ENCODE measurements around the gene PCSK1.

The PCSK1 gene

DNA sequence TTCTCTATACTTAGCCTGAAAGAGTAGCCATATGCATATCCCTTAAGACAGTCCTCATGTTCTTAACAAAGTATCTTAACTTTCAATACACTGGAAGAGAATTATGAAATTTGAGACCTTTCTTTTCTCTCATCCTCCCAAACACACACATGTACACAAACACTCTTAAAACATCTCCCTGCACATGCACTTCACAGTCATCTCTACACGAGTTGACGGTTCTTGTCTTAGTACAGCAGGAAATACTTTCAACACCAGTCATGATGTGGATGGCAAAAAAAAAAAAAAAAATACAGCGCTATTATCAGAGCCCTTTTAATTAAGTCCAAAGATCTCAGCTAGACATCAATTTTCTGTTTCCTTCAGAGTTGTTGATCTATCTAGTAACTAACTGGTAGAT is 43.6 kb upstream of the PCSK1 start:
- TF ChIP-seq SIN3A (IDR thresholded peaks at IDR 0.05; ENCODE audit: borderline replicate concordance, insufficient read depth, low read length) (no peak), TAF1 (IDR thresholded peaks at IDR 0.05; ENCODE audit: borderline replicate concordance, insufficient read depth, low read length) (no peak), POLR2AphosphoS5 (IDR thresholded peaks at IDR 0.05; ENCODE audit: low read depth, low read length) (no peak)
- TF ChIP-seq, protein P1, sequence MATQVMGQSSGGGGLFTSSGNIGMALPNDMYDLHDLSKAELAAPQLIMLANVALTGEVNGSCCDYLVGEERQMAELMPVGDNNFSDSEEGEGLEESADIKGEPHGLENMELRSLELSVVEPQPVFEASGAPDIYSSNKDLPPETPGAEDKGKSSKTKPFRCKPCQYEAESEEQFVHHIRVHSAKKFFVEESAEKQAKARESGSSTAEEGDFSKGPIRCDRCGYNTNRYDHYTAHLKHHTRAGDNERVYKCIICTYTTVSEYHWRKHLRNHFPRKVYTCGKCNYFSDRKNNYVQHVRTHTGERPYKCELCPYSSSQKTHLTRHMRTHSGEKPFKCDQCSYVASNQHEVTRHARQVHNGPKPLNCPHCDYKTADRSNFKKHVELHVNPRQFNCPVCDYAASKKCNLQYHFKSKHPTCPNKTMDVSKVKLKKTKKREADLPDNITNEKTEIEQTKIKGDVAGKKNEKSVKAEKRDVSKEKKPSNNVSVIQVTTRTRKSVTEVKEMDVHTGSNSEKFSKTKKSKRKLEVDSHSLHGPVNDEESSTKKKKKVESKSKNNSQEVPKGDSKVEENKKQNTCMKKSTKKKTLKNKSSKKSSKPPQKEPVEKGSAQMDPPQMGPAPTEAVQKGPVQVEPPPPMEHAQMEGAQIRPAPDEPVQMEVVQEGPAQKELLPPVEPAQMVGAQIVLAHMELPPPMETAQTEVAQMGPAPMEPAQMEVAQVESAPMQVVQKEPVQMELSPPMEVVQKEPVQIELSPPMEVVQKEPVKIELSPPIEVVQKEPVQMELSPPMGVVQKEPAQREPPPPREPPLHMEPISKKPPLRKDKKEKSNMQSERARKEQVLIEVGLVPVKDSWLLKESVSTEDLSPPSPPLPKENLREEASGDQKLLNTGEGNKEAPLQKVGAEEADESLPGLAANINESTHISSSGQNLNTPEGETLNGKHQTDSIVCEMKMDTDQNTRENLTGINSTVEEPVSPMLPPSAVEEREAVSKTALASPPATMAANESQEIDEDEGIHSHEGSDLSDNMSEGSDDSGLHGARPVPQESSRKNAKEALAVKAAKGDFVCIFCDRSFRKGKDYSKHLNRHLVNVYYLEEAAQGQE (IDR thresholded peaks at IDR 0.05; ENCODE audit: insufficient read depth in 1 of 2, low read depth in 2 of 2, low read length in 2 of 2), result no peak

DNA sequence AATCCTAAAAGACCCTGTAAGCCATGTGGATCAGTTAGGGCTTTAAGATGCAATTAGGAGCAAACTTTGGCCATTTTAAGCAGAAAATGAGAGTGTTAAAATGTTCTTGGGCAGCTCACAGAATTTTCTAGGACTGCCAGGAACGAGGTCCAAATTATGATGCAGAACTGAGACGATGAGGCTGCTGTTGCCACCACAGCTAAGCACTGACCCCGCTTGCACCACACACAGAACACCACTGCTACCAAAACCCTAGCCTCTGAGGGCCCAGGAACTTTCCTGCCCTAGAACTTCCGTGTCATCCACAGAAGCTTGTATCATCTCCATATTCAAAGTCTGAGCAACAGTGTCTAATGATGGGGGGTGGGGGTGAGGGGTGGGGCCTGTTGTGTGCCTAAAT is 41.0 kb upstream of the PCSK1 start:
- TF ChIP-seq POLR2AphosphoS5 (IDR thresholded peaks at IDR 0.05; ENCODE audit: low read depth, low read length), result no peak
- no peak for TF ChIP-seq TAF1 (IDR thresholded peaks at IDR 0.05; ENCODE audit: borderline replicate concordance, insufficient read depth, low read length)
- TF ChIP-seq, protein P1 (IDR thresholded peaks at IDR 0.05; ENCODE audit: insufficient read depth in 1 of 2, low read depth in 2 of 2, low read length in 2 of 2), result no peak
- no peak for TF ChIP-seq FOXP2 (optimal IDR thresholded peaks at IDR 0.05; ENCODE audit: borderline replicate concordance, extremely low read depth, extremely low read length, insufficient read depth)
- TF ChIP-seq SIN3A (IDR thresholded peaks at IDR 0.05; ENCODE audit: borderline replicate concordance, insufficient read depth, low read length), result no peak

DNA sequence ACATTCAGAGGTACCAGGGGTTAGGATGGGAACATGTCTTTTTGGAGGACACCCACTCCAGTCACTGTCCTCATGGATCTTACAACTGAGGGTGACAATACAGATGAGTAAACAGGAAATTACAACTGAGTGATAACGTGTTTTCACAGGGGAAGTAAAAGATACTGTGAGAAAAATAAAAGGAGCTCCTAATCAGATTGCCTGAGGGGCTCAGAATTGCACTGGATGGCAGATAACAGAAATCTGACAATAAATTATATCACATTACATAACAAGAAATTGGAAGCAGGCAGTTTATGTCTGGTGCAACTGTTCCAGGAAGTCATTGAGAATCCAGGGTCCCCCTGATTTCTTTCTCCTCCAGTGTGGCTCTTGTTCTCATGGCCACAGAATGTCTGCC is 40.1 kb upstream of the PCSK1 start:
- TF ChIP-seq FOXP2 (optimal IDR thresholded peaks at IDR 0.05; ENCODE audit: borderline replicate concordance, extremely low read depth, extremely low read length, insufficient read depth) (no peak), TAF1 (IDR thresholded peaks at IDR 0.05; ENCODE audit: borderline replicate concordance, insufficient read depth, low read length) (no peak), POLR2AphosphoS5 (IDR thresholded peaks at IDR 0.05; ENCODE audit: low read depth, low read length) (no peak), SIN3A (IDR thresholded peaks at IDR 0.05; ENCODE audit: borderline replicate concordance, insufficient read depth, low read length) (no peak)
- TF ChIP-seq, protein P1 (IDR thresholded peaks at IDR 0.05; ENCODE audit: insufficient read depth in 1 of 2, low read depth in 2 of 2, low read length in 2 of 2), result no peak

DNA sequence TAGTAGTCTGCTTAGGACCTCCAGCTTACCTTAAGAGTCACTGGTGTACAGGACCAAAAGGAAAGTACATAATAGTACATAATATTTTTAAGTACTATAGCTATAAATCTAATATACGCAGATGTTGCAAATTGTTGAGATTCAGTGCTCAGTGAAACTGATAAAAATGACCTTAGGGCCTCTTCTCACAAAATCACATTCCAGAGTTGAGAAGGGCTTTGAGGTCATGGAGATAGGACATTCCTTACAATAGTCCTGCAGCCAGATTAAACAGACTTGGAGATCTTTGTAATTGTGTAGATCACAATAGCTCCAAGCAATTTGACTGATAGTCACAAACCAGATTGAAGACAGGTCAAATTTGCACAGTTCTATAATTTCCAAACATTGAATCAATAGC is 37.7 kb upstream of the PCSK1 start:
- TF ChIP-seq POLR2AphosphoS5 (IDR thresholded peaks at IDR 0.05; ENCODE audit: low read depth, low read length) (no peak), SIN3A (IDR thresholded peaks at IDR 0.05; ENCODE audit: borderline replicate concordance, insufficient read depth, low read length) (no peak), FOXP2 (optimal IDR thresholded peaks at IDR 0.05; ENCODE audit: borderline replicate concordance, extremely low read depth, extremely low read length, insufficient read depth) (no peak), TAF1 (IDR thresholded peaks at IDR 0.05; ENCODE audit: borderline replicate concordance, insufficient read depth, low read length) (no peak)
- TF ChIP-seq, protein P1 (IDR thresholded peaks at IDR 0.05; ENCODE audit: insufficient read depth in 1 of 2, low read depth in 2 of 2, low read length in 2 of 2), result no peak

DNA sequence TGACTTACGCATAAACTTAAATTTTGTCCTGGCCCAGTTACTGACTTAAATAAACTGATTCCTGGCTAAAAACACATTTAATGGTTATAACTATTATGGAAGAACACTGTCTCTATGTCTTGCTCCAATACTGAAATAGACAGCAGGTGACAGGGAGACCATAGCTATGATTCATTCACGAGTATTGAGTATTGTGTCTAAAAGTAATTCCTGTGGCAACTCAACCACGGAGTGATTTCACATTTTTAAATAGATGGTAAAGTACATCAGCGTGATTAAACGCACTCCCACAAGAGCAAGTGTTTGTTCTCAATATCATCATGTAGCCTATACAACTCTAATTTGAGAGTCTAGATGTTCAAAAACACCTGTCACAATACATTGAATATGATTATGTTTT is 35.9 kb upstream of the PCSK1 start:
- TF ChIP-seq, protein P1 (IDR thresholded peaks at IDR 0.05; ENCODE audit: insufficient read depth in 1 of 2, low read depth in 2 of 2, low read length in 2 of 2), result no peak
- no peak for TF ChIP-seq FOXP2 (optimal IDR thresholded peaks at IDR 0.05; ENCODE audit: borderline replicate concordance, extremely low read depth, extremely low read length, insufficient read depth)
